Ishikawa (cell line): ENCODE data around the gene MALT1.

ENCODE experiments used
- CEBPB ChIP-seq: IDR thresholded peaks from 2 replicates; pipeline ENCODE4 v1.6.1; 2012
- CREB1 ChIP-seq: IDR thresholded peaks from 2 replicates; pipeline ENCODE4 v1.6.1; 2012; ENCODE audit warnings: low read depth
- EGR1 ChIP-seq: IDR thresholded peaks from 2 replicates; pipeline ENCODE4 v1.6.1; 2012
- EP300 ChIP-seq: IDR thresholded peaks from 2 replicates; pipeline ENCODE4 v1.6.1; 2012; ENCODE audit warnings: borderline replicate concordance
- FOXM1 ChIP-seq: IDR thresholded peaks from 2 replicates; pipeline ENCODE4 v1.6.1; 2012; ENCODE audit warnings: low read depth, borderline replicate concordance
- MAX ChIP-seq: IDR thresholded peaks from 2 replicates; pipeline ENCODE4 v1.6.1; 2012
- NFIC ChIP-seq: IDR thresholded peaks from 2 replicates; pipeline ENCODE4 v1.6.1; 2012
- RAD21 ChIP-seq: IDR thresholded peaks from 2 replicates; pipeline ENCODE4 v1.6.1; 2012; ENCODE audit warnings: low read depth
- REST ChIP-seq: IDR thresholded peaks from 2 replicates; pipeline ENCODE4 v1.6.1; 2012; ENCODE audit warnings: low read depth, mild to moderate bottlenecking
- TAF1 ChIP-seq: IDR thresholded peaks from 2 replicates; pipeline ENCODE4 v1.6.1; 2012; ENCODE audit warnings: low read depth, mild to moderate bottlenecking
- TCF12 ChIP-seq: IDR thresholded peaks from 2 replicates; pipeline ENCODE4 v1.6.1; 2012; ENCODE audit warnings: low read depth
- TEAD4 ChIP-seq: IDR thresholded peaks from 2 replicates; pipeline ENCODE4 v1.6.1; 2012
- USF1 ChIP-seq: IDR thresholded peaks from 2 replicates; pipeline ENCODE4 v1.6.1; 2012
- YY1 ChIP-seq: IDR thresholded peaks from 2 replicates; pipeline ENCODE4 v1.6.1; 2012; ENCODE audit warnings: low read depth
- ZBTB7A ChIP-seq: IDR thresholded peaks from 2 replicates; pipeline ENCODE4 v1.6.1; 2012; ENCODE audit warnings: low read depth

MALT1 gene

GRCh38 chr18:58800582-58800981 lies 129.3 kb downstream of the MALT1 start:
- TF ChIP-seq YY1 (no peak), NFIC (no peak), USF1 (no peak), RAD21 (no peak)

GRCh38 chr18:58802959-58803358 lies 131.7 kb downstream of the MALT1 start:
- no peak for TF ChIP-seq EP300
- no peak for TF ChIP-seq CEBPB
- no peak for TF ChIP-seq USF1
- no peak for TF ChIP-seq MAX
- TF ChIP-seq ZBTB7A: no peak
- TF ChIP-seq FOXM1: no peak
- no peak for TF ChIP-seq TEAD4
- no peak for TF ChIP-seq TCF12
- no peak for TF ChIP-seq YY1
- TF ChIP-seq RAD21: no peak
- TF ChIP-seq NFIC: no peak
- no peak for TF ChIP-seq REST
- TF ChIP-seq TAF1: no peak
- TF ChIP-seq CREB1: no peak

GRCh38 chr18:58803978-58804377 lies 132.7 kb downstream of the MALT1 start:
- TF ChIP-seq EP300 (no peak), MAX (no peak), EGR1 (no peak), FOXM1 (no peak), ZBTB7A (no peak), TCF12 (no peak), TEAD4 (no peak)
